GM18507 (cell line): Measurements from ENCODE around the gene IL1RAPL1.

Experiments used
- DNase-seq: peaks from one replicate; pipeline ENCODE4 v3.0.0; 2011; ENCODE audit warnings: low read depth; ENCODE audit not compliant: insufficient read length; ENCODE audit errors: extremely low spot score
- FAIRE-seq: peaks from 2 replicates; lab custom pipeline; 2011; peaks lifted over from hg19 to GRCh38; lab: Jason Lieb, UNC

IL1RAPL1 gene

DNA sequence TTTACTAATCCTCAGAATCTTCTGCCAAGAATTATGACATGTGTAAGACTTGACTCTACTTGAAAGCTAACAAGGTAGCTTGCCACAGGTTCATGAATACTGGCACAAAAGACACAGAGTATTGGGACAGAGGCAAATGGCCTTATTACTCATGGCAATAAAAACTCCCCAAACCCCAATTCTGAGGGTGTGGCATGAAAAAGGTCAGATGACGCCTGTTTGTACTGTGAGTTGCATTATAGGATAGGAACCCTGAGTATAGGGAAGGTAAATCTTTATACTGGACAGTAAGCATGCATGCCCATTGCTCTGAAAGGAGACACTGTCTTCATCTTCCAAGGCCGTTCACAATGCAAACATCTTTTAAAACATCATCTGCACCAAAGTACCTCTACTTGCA lies 600.0 kb downstream of the IL1RAPL1 start:
- DNase-seq (no peak), FAIRE-seq (no peak)

- no peak for FAIRE-seq
- no peak for DNase-seq
Observed at GRCh38 chrX:29196501-29196900, 609.3 kb downstream of the IL1RAPL1 start.

GRCh38 chrX:29215251-29215650 lies 628.0 kb downstream of the IL1RAPL1 start:
- FAIRE-seq: no peak
- DNase-seq: no peak

GRCh38 chrX:29225670-29226069 lies 638.4 kb downstream of the IL1RAPL1 start:
- no peak for DNase-seq
- FAIRE-seq: no peak

DNA sequence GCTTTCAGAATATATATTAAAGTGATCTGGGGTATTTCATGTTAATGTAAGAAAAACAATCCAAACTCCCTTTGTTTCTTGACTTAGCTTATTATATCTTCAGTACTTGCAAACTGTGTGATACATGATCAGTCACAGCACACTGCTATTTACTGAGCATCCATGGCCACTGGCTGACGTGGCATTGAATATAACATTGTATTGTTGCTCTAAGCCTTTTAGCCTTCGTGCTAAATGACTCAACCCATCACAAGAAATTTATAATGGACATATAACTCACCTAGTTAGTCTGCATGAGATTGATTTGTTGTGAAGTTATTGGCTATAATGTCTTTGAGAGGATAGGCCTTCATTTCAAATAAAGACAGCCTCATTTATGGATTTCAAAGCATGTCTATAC lies 642.6 kb downstream of the IL1RAPL1 start:
- FAIRE-seq (no peak), DNase-seq (no peak)

- FAIRE-seq (no peak), DNase-seq (no peak)
Observed at GRCh38 chrX:29231800-29232199, 644.6 kb downstream of the IL1RAPL1 start.

DNA sequence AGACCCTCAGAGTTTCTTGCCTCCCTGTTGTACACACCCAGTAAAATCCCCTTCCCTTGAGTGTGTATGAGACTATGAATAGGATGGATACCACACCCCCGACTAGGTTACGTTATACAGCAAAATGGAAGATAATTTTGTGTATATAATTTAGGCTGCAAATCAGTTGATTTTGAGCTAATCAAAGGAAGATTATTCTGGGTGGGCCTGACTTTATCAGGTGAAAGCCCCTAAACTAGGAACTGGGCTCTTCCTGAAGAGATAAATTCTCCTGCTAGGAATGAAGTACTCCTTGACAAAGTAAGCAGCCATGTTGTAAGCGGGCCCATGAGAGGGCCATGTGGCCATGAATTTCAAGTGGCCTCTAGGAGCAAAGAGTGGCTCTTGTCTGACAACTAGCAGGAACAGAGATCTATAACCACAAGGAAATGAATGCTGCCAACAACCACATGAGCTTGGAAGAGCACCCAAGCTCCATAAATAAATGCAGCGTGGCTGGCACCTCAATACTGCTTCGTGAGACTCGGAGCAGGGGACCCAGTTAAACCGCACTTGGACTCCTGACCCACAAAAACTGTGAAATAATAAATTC lies 646.4 kb downstream of the IL1RAPL1 start:
- DNase-seq: no peak
- no peak for FAIRE-seq

- FAIRE-seq: no peak
- no peak for DNase-seq
Observed at GRCh38 chrX:29237972-29238371, 650.7 kb downstream of the IL1RAPL1 start.

DNA sequence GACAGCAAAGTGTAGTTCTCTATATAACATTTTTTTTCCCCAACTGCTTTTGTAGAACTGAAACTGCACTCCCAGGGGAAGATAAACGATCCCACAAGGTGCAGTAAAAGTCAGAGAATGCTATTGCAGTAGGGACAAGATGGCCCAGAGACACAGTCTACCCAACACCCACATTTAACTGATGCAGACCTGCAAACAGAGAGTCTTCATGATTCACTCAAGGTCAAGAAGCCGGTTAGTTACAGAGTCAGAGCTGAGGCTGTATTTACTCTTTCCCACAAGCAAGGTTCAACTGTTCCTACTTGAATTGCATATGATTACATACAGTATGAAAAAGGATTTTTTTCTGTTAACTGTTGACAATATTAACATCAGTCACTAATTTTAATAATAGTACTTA lies 654.6 kb downstream of the IL1RAPL1 start:
- FAIRE-seq (peak; percentile 55), DNase-seq (no peak)

- DNase-seq: no peak
- FAIRE-seq: no peak
Observed at GRCh38 chrX:29242856-29243255, 655.6 kb downstream of the IL1RAPL1 start.

GRCh38 chrX:29243942-29244341 lies 656.7 kb downstream of the IL1RAPL1 start:
- no peak for FAIRE-seq
- DNase-seq: no peak

- DNase-seq (no peak), FAIRE-seq (no peak)
Observed at GRCh38 chrX:29254515-29254914, 667.3 kb downstream of the IL1RAPL1 start.

DNA sequence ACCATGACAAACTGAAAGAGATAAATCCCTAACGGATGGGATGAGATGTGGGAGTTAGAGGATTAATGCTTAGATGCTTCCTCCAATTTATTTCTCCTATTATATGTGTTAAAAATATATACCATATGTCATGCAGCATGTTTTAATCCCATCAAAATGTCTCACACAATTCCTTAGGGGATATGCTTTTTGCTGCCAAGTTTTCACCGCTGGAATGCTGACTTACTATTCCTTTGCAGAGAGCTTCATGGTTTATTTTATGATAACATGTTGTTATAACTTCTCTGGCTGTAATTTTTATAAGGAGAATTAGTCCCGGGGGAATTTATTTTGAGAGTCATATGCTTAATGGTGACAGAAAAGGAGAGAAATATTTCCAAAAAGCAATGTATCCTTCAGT lies 670.3 kb downstream of the IL1RAPL1 start:
- FAIRE-seq (no peak), DNase-seq (no peak)

DNA sequence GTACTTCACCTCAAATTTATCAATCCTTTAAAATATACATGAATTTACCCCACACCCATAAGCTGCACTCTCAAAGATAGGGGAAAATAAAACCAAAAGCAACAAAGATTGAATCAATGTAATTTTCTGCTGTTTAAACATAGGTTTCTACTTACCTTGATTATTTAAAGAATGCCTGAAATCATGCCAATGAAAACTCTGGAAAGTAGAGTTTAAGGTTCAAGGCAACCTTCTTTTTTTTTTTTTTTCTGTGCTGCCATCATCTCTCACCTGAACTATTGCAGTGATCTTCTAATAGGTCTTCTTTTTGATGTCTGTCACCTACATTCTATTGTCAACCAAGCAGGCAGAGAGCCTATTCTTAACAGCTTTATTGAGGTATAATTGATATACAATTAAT lies 682.1 kb downstream of the IL1RAPL1 start:
- DNase-seq (no peak), FAIRE-seq (no peak)

DNA sequence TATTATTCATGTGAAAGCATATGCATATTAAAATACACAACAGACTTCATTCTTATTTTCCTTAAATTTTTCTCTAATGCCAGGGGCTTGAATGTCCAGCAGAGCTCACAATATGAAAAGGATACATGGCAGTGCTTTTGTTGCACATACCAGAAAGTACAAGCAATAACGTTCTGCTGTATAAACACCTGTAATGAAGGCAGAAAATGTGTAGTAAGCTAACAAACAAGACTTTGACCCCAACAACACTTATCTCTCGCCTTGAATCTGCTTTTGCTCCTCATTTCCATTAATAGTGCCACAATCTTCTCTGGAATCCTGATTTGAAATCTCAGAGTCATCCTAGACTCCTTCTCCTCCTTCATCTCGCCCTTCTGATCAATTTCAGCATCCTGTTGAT lies 687.3 kb downstream of the IL1RAPL1 start:
- no peak for DNase-seq
- no peak for FAIRE-seq

DNA sequence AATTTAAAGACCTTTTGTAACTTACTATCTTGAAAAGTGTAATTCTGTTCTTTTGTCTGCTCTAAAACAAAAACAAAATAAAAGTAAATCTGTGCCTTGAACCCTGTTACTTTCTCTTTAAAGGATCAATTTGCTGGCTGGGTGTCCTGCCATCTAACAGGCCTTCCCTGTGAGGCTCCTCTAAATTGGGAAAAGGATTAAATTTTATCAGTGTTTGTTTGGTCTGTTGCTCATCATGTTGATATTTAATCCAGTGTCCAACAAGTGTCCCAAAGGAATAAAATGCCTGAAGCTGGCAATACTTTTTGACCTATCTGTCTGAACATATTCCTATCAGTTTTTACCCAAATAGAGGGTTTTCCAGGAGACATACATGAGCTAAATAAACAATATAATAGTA lies 688.7 kb downstream of the IL1RAPL1 start:
- FAIRE-seq (no peak), DNase-seq (no peak)

DNA sequence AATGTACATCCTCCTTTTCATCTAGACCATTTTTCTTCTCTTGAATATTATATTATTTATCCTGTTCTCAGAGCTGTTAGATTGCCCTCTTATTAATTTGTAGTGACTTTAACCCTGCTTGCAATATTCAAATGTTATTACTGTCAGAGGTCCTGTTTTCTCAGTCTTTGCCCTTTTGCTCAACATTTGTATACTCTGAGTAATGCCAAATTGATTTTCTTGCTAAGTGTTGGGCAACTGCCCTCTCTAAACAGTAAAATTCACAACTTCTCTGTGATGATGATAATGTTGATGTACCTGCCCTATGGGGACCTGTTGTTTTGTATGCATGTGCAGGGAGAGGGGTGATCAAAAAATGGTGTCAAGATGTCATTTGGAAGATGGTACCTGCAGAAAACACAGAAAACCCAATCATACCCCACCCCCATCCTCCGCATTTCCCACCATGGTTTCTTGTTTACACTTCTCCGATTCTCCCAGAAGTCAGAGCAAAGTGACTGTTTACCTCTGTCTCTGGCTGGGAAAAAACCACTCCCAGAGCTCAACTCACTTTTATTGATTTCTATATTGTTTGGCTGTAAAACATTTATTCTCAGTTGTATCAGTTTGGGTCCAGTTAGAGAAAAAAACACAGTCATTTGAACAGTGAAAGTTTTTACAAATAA lies 694.0 kb downstream of the IL1RAPL1 start:
- DNase-seq (no peak), FAIRE-seq (no peak)

DNA sequence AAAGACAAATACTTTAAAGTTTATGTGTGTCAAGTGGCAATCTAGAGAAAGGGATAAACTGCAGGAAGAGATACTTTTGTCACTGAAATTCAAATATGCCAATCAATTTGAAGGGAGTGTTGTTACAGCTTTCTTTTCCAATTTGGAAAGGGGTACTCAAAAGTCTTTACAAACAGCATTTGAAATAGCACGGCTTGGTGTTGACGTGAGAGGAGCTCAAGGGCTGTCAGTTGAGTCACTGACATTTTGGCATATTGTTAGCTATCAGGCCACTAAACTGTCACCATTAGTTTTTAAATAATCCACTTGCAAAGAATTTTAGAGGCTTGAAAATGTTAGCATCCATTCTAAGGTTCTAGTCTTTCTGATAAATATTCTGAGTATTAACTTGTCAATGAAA lies 698.4 kb downstream of the IL1RAPL1 start:
- DNase-seq: no peak
- FAIRE-seq: no peak

DNA sequence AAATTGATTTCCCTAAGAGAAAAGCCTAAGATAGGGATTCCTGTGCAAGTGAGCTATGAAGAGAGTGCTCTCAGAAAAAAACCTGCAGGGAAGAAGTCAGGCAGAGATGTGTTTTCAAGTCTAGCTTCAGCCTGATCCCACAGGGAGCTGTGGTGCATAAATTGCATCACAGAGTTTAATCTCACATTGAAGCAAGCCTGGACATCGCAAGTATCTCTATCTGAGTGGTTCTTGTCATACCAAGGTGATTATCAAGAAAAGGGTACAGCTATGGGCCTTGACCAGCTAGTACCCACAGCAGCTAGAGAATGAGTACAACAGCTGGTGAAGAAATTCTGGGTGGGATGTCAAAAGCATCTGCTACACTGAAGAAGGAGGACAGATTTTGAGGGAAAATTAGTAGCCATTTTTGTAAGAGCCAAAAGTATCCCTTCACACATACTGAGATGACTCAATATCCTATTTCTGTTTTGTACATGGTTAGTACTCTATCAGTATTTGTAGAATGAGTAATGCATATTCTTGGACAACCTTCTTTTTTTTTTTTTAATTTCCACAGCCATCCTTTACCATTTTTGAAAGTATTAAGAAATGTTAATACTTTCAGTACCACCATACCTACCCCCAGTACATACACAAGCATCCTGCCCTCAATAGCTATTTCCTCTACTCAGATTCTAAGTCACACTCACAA lies 708.9 kb downstream of the IL1RAPL1 start:
- DNase-seq (no peak), FAIRE-seq (no peak)

DNA sequence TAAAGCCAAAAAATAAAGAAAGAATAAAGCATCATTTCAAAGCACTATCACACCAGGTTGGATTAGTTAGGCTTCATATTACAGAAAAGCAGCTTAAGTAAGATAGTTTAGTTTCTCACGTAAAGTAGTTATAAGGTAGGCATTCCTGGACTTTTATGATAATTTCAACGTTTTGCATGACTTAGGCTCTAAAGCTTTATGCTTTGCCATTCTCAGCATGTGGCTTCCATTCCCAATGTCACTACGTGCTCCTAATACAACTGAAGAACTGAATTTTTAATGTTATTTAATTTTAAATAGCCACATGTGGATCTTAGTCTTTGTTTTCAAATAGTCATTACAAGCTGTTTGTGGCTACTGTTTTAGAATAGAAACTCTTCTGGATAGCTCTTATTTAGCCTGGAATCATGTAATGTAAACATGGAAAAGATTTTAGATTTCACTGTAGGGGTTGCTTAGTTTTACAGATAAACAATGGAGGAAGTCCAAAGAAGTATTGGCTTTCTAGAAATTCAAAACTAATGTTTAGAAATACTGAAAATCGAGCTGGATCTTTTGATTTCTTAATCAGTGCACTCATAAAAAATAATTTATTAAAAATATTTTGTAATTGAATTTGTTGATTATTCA lies 710.0 kb downstream of the IL1RAPL1 start:
- FAIRE-seq: no peak

GRCh38 chrX:29299684-29300083 lies 712.4 kb downstream of the IL1RAPL1 start:
- DNase-seq (no peak), FAIRE-seq (no peak)

More for the DNA sequence above, 710.0 kb downstream of the IL1RAPL1 start:
- DNase-seq: no peak
